ENCODE results near the gene ADORA2B. TPM values are rescaled to one million over a fixed set of nuclear protein-coding genes. Genes with fewer than 3 reads are reported as not detected.

ADORA2B gene
- total RNA-seq, 1 donor, result 19.3 TPM

GRCh38 chr17:15954222-15954621 is 9.3 kb downstream of the ADORA2B start:
- H3K4me3 ChIP-seq (ENCODE audit: low read depth, low read length), result no peak overlapping the region
- TF ChIP-seq CTCF (IDR thresholded peaks at IDR 0.05; ENCODE audit: insufficient read depth, low read length), result no peak
- peak; percentile 83 for DNase-seq (ENCODE audit: low read depth)

GRCh38 chr17:15955793-15956541 is 11.0 kb downstream of the ADORA2B start:
- H3K4me3 ChIP-seq (ENCODE audit: low read depth, low read length), result no peak overlapping the region
- TF ChIP-seq CTCF (IDR thresholded peaks at IDR 0.05; ENCODE audit: insufficient read depth, low read length), result no peak
- DNase-seq (ENCODE audit: low read depth), result no peak

GRCh38 chr17:15957206-15957605 is 12.3 kb downstream of the ADORA2B start:
- H3K4me3 ChIP-seq (ENCODE audit: low read depth, low read length), result no peak overlapping the region
- TF ChIP-seq CTCF (IDR thresholded peaks at IDR 0.05; ENCODE audit: insufficient read depth, low read length), result no peak
- no peak for DNase-seq (ENCODE audit: low read depth)

GRCh38 chr17:15957608-15958307 is 12.8 kb downstream of the ADORA2B start:
- no peak for TF ChIP-seq CTCF (IDR thresholded peaks at IDR 0.05; ENCODE audit: insufficient read depth, low read length)
- H3K4me3 ChIP-seq (ENCODE audit: low read depth, low read length), result no peak overlapping the region
- DNase-seq (ENCODE audit: low read depth), result no peak

- no peak for TF ChIP-seq CTCF (IDR thresholded peaks at IDR 0.05; ENCODE audit: insufficient read depth, low read length)
- H3K4me3 ChIP-seq (ENCODE audit: low read depth, low read length), result no peak overlapping the region
- no peak for DNase-seq (ENCODE audit: low read depth)
Observed at GRCh38 chr17:15958484-15958854, 13.5 kb downstream of the ADORA2B start.

- TF ChIP-seq CTCF (IDR thresholded peaks at IDR 0.05; ENCODE audit: insufficient read depth, low read length), result no peak
- peak; percentile 67 for DNase-seq (ENCODE audit: low read depth)
- H3K4me3 ChIP-seq (ENCODE audit: low read depth, low read length), result no peak overlapping the region
Observed at GRCh38 chr17:15963670-15964110, 18.8 kb downstream of the ADORA2B start.
